ENCODE data around the gene RFESD. TPM values are rescaled to one million over a fixed set of nuclear protein-coding genes. Genes with fewer than 3 reads are reported as not detected.
A peak's percentile ranks its signal among the peaks of the same experiment; 100 is the strongest.
"Not testable (repeated sequence)": the region's sequence is repeated elsewhere in the genome, so short reads cannot be mapped to it uniquely, and the experiment has no call there.

Gene RFESD
- total and polyA plus RNA-seq, 2 of the 13 experiments (the other 11 are each of a cell fraction or from before 2014, with no cell fraction given) = 1.1 to 2.2 TPM

DNA sequence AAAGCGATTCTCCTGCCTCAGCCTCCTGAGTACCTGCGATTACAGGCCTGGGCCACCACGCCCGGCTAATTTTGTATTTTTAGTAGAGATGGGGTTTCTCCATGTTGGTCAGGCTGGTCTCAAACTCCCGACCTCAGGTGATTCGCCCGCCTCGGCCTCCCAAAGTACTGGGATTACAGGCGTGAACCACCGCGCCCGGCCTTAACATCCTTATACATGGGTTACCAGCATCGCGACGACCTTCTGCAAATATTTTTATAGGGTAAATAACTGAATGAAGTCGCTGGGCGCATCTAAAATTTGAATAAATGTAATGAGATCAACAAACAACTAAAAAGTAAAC lies 380 bp upstream of the RFESD start:
- not testable (repeated sequence) for H3K9ac ChIP-seq (ENCODE audit: insufficient read depth, low read depth, low read length); FAIRE-seq; BruUV-seq (replicated peaks); H2AFZ ChIP-seq (ENCODE audit: low read length); H3K27me3 ChIP-seq (ENCODE audit: control insufficient read depth in 1 of 2, insufficient read depth in 2 of 2, low read length in 2 of 2); H3K79me2 ChIP-seq (ENCODE audit: insufficient read depth, low read length); ATAC-seq; H4K20me1 ChIP-seq (ENCODE audit: insufficient read depth, low read length); DNase-seq (ENCODE audit: low spot score); H3K36me3 ChIP-seq (replicated peaks in 1 of 2; ENCODE audit: control insufficient read depth in 1 of 2, insufficient read depth in 2 of 2, low read length in 2 of 2); H3K9me3 ChIP-seq (ENCODE audit: low read length)
- H3K4me2 ChIP-seq (ENCODE audit: low read depth, low read length) = peak overlapping the region; percentile 46
- H3K4me3 ChIP-seq (replicated peaks in 1 of 3; ENCODE audit: insufficient read depth in 1 of 3, low read depth in 2 of 3, low read length in 3 of 3) = peak overlapping the region in 1 of 3 experiments; percentile 55; a peak in 1 of 6 replicates
- ChIA-PET CTCF (ENCODE audit: low intra/inter-chr PET ratio, low total read pairs) (interaction anchor here (3.0 kb wide), 1 partner anchor 201 kb away, joined by 11 read pairs; no protein-coding TSS in a partner anchor), POLR2A (interaction anchor here (0.7 to 1.9 kb wide), 22 partner anchors 8 to 1162 kb away, joined by 3 to 31 read pairs (median 4); partner anchors contain the start of genes ARSK, ERAP1, GLRX and RHOBTB3)
- WGBS (ENCODE audit: low lambda C conversion rate) = 68% methylated on average over 17 of the region's 17 CpGs
- in situ Hi-C loops (cut with HindIII; ENCODE audit: extremely low pct_ligation_motif_present, low pct_unique_long_range_greater_than_20kb) (loop anchor here (25.0 kb wide), 1 partner anchor 691 kb away; no protein-coding TSS in a partner anchor), intact Hi-C loops (cut with micrococcal nuclease; ENCODE audit: unreplicated experiment) (loop anchor here (5.0 to 10.0 kb wide), 4 partner anchors 86 to 949 kb away; partner anchors contain the start of genes ARSK, RHOBTB3 and SKIC3)
- H3K27ac ChIP-seq (ENCODE audit: extremely low read length, insufficient read depth, low read length) = peak overlapping the region; percentile 15
- TF ChIP-seq ZNF552 (CRISPR knock-in tag; IDR thresholded peaks at IDR 0.05; ENCODE audit: borderline replicate concordance) = 0 out of 2 replicates have a peak, but pooled peaks have one; percentile 7
- TF ChIP-seq, protein P1, sequence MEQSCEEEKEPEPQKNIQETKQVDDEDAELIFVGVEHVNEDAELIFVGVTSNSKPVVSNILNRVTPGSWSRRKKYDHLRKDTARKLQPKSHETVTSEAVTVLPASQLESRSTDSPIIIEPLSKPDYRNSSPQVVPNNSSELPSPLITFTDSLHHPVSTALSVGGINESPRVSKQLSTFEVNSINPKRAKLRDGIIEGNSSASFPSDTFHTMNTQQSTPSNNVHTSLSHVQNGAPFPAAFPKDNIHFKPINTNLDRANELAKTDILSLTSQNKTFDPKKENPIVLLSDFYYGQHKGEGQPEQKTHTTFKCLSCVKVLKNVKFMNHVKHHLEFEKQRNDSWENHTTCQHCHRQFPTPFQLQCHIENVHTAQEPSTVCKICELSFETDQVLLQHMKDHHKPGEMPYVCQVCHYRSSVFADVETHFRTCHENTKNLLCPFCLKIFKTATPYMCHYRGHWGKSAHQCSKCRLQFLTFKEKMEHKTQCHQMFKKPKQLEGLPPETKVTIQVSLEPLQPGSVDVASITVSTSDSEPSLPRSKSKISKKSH (CRISPR knock-in tag; IDR thresholded peaks at IDR 0.05; ENCODE audit: borderline replicate concordance) = 0 out of 2 replicates have a peak, but pooled peaks have one; percentile 2
- TF ChIP-seq, protein P2, sequence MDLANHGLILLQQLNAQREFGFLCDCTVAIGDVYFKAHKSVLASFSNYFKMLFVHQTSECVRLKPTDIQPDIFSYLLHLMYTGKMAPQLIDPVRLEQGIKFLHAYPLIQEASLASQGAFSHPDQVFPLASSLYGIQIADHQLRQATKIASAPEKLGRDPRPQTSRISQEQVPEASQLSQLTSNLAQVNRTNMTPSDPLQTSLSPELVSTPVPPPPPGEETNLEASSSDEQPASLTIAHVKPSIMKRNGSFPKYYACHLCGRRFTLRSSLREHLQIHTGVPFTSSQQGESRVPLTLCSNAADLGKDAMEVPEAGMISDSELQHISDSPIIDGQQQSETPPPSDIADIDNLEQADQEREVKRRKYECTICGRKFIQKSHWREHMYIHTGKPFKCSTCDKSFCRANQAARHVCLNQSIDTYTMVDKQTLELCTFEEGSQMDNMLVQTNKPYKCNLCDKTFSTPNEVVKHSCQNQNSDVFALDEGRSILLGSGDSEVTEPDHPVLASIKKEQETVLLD (CRISPR knock-in tag; IDR thresholded peaks at IDR 0.05; ENCODE audit: low read depth) = 0 out of 2 replicates have a peak, but pooled peaks have one; percentile 11
- TF ChIP-seq, protein P3, sequence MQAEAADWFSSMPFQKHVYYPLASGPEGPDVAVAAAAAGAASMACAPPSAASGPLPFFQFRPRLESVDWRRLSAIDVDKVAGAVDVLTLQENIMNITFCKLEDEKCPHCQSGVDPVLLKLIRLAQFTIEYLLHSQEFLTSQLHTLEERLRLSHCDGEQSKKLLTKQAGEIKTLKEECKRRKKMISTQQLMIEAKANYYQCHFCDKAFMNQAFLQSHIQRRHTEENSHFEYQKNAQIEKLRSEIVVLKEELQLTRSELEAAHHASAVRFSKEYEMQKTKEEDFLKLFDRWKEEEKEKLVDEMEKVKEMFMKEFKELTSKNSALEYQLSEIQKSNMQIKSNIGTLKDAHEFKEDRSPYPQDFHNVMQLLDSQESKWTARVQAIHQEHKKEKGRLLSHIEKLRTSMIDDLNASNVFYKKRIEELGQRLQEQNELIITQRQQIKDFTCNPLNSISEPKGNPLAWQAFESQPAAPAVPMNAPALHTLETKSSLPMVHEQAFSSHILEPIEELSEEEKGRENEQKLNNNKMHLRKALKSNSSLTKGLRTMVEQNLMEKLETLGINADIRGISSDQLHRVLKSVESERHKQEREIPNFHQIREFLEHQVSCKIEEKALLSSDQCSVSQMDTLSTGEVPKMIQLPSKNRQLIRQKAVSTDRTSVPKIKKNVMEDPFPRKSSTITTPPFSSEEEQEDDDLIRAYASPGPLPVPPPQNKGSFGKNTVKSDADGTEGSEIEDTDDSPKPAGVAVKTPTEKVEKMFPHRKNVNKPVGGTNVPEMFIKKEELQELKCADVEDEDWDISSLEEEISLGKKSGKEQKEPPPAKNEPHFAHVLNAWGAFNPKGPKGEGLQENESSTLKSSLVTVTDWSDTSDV (CRISPR knock-in tag; IDR thresholded peaks at IDR 0.05) = 0 out of 2 replicates have a peak, but pooled peaks have one; percentile 17
- peaks cover 61% of the 10 kb centered on the region for H3K4me1 ChIP-seq (ENCODE audit: insufficient read depth, low read length)
